A549 (cell line): Measurements from ENCODE around the gene DOK5.

Experiments used
- CEBPB ChIP-seq, 2 experiments: fragments of >200 bp in 1 of 2; sonication (Bioruptor Twin) in 1 of 2; formaldehyde crosslinking in 1 of 2; IDR thresholded peaks; 2 replicates each; pipeline ENCODE4 v1.6.1; 2012 to 2016
- CTCF ChIP-seq: fragments of >200 bp; sonication (Bioruptor Twin); formaldehyde crosslinking; IDR thresholded peaks from 3 replicates; pipeline ENCODE4 v1.5.1; 2016
- MAZ ChIP-seq: fragments of 150-350 bp; IDR thresholded peaks from 2 replicates; pipeline ENCODE4 v1.6.1; 2014; ENCODE audit warnings: antibody characterized with exemption, low read depth, low read length, borderline replicate concordance
- POLR2A ChIP-seq: IDR thresholded peaks from 2 replicates; pipeline ENCODE4 v1.6.1; 2012; ENCODE audit warnings: mild to moderate bottlenecking, low read length
- RAD21 ChIP-seq, 2 experiments: fragments of >200 bp in 1 of 2; sonication (Bioruptor Twin) in 1 of 2; formaldehyde crosslinking in 1 of 2; IDR thresholded peaks in 1 of 2; conservative IDR thresholded peaks in 1 of 2; 2 replicates in 1 of 2; 3 replicates in 1 of 2; pipeline ENCODE4 v1.6.1; 2012 to 2018; ENCODE audit warnings: inconsistent platforms in 1 of 2
- ZNF302 ChIP-seq: fragments of 250-450 bp; sonication (Bioruptor Pico); IDR thresholded peaks from 2 replicates; pipeline ENCODE4 v1.9.0; 2021; ENCODE audit warnings: inconsistent platforms, mild to moderate bottlenecking, moderate library complexity
- TF ChIP-seq, protein P1 (sequence below): IDR thresholded peaks from 2 replicates; pipeline ENCODE4 v1.6.1; 2012

DNA sequence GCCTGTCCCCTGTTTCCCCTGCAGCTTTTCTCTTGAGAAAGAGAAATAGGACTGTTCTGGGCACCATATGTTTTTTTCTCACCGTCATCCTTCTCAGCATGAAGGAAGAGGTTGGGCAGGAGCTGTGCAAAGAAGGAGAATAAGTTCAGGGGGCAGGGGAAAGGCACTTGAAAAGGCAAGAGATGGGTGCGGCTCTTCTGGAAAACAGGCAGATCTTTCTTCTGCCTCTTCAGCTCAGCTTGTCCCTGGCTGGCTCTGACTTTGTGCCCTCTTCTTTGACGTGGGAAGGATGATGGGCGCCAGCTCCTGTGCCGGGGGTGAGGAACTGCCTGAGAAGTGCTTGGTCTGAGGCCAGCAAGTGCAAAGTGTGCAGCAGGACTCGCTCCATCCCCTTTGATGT is 206.5 kb downstream of the DOK5 start:
- TF ChIP-seq POLR2A (no peak), RAD21 (conservative IDR thresholded peaks at IDR 0.05 in 1 of 2, IDR thresholded peaks at IDR 0.05 in 1 of 2) (no peak), CTCF (no peak), ZNF302 (no peak), CEBPB (IDR thresholded peaks at IDR 0.05) (no peak), MAZ (no peak)
- TF ChIP-seq, protein P1, sequence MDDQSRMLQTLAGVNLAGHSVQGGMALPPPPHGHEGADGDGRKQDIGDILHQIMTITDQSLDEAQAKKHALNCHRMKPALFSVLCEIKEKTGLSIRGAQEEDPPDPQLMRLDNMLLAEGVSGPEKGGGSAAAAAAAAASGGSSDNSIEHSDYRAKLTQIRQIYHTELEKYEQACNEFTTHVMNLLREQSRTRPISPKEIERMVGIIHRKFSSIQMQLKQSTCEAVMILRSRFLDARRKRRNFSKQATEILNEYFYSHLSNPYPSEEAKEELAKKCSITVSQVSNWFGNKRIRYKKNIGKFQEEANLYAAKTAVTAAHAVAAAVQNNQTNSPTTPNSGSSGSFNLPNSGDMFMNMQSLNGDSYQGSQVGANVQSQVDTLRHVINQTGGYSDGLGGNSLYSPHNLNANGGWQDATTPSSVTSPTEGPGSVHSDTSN, result no peak
